Glomerular visceral epithelial cell (primary cell): ENCODE results near the gene SLC25A41.
"Not testable (repeated sequence)": the region's sequence is repeated elsewhere in the genome, so short reads cannot be mapped to it uniquely, and the experiment has no call there.

ENCODE experiments used
- DNase-seq: peaks from one replicate; pipeline ENCODE4 v3.0.0-alpha.2; 2016; ENCODE audit errors: extremely low spot score

The SLC25A41 gene

DNA sequence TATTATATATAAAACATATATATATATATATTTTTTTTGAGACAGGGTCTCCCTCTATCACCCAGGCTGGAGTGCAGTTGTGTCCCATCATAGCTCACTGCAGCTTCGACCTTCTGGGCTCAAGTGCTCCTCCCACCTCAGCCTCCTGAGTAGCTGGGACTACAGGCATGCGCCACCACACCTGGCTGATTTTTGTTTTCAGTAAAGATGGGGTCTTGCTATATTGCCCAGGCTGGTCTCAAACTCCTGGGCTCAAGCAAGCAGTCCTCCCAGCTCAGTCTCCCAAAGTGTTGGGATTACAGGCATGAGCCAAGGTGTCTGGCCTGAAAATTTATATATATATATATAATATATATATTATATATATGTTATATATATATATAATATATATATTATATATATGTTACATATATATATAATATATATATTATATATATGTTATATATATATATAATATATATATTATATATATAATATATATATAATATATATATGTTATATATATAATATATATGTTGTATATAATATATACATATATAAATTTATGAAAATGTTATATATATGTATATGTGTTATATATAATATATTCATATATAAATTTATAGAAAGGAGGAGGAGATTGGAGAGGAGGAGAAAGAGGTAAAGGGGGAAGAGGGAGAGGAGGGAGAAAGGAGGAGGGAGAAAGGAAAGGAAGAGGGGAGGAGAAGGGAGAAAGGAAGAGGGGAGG lies 4.7 kb downstream of the SLC25A41 start:
- not testable (repeated sequence) for DNase-seq

DNA sequence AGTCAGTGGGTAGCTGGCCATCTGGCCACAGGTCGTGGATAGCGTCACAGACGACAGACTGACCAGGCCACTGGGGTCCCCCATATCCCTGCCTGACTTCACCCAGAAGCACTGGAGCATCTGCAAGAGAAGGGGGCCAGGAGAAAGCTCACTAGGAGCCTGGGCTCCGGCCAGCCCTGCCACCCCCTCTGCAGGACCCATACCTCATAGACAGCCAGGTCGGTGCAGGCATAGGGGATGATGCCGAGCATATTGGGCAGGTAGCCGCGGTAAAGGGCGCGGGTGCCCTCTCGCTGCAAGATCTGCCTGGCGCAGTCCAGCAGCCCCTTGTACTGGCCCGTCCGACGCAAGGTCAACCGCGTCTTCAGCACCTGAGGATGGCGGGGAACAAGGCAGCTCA lies 6.4 kb downstream of the SLC25A41 start:
- no peak for DNase-seq

DNA sequence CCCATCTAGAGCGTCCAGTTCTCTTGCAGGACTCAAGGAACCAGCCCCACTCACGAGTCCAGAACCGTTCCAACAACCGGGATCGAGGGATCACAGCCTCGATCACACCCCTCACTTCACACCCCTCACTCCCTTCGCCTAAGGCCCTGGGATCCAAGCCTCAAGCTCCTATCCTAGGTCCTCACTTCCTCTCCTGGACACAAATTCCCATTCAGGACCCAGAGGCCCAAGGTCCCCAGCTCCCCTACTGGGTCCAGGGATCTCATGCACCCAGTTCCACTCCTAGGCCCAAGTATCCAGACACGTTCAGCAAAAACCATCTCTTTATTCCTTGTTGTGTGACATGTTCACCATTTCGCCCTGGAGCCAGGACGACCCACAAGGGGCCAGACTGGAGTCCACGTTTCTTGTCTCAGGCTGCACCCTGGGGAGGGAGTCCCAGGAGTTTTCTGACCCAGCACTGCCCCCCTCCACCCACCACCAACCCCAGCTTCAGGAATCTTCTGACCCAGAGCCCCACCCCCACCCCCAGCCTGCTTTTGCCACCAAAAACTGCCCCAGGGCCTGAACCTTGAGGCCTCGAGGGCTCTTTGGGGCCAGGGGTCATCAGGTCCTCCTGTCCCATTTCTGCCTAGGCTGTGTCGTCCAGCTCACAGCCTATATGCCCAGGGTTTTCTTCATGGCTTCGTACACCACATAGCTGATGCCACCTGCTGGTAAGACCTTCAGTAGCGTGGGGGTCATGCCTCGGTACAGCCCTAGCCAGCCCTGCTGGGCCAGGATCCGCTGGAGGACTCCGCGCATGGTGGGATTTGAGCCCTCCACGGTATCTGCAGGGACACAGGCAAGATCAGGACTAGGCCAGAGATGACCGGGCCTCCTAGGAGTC lies 7.6 kb downstream of the SLC25A41 start:
- DNase-seq, result no peak

DNA sequence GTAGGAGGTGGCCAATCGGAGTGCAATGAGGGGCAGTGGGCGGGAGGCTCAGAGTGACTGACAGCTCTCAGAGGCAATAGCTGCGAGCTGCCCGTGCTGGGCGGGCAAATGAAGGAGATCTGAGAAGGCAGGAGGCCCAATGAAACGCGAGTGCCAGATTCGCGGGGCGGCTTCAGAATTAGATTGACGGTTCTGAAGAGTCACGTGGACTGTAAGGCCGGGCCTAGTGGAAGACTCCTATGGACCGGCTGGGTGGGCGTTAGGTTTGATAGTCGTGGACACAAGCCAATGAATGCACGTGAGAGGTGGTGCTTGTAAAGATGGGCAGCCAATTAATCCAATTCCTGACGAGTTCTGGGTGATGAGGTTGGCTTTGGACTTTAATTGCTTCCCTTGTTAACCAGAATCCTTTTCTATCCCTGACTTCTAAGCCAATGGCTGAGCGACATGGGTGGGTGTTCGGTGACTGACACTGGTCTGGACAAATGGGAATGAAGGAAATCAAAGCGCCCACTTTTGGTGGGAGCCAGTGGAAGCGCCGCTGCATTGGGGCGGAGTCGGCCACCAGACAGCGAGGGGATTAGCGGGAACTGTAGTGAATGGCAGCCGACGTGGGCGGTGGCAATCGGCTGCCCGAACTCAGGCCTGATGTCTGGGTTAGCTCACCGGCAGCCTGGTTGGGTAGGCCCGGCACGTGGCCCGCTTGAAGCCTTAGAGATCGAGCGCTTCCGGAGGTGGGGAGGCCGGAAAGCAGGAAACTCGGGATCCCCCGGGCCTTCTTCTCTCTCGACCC lies 8.4 kb downstream of the SLC25A41 start:
- DNase-seq, result peak; percentile 100

DNA sequence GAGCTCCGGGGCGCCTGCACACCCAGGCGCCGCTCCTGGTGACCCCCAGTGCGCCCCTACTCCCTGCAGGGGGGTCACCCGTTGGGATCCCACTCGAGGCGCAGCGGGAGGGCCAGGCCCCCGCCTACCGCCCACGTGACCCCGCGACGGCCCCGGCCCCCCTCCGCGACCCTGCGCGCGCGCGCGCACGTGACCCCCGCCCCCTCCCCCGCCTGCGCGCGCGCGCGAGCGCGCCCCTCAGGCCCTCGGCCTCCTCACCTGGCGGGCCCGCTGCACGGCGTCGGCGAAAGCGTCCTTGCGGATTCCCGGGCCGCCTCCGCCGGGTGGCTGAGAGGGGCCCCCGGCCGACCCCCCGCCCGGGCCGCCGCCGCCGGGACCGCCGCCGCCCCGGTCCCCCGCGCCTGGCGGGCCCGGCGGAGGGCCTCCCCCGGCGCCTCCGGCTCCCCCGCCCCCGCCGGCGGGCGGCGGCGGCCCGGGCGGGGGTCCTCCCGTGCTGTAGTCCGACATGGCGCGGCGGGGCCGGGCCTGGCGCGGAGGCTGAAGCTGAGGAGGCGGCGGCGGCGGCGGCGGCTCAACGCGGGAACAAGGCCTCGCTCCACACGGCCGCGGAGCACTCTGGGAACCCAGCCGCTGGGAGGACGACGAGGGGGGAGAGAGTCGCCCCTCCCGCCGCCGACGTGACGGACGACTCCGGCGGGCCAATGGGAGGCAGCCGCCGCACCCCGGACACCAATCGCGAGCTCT lies 9.2 kb downstream of the SLC25A41 start, which contains the start of gene KHSRP:
Gene KHSRP (minus strand): TSS at position 617 of the 744 bp plus-strand sequence. CDS start 110 bp downstream, at position 507.
- DNase-seq, result peak; percentile 22

DNA sequence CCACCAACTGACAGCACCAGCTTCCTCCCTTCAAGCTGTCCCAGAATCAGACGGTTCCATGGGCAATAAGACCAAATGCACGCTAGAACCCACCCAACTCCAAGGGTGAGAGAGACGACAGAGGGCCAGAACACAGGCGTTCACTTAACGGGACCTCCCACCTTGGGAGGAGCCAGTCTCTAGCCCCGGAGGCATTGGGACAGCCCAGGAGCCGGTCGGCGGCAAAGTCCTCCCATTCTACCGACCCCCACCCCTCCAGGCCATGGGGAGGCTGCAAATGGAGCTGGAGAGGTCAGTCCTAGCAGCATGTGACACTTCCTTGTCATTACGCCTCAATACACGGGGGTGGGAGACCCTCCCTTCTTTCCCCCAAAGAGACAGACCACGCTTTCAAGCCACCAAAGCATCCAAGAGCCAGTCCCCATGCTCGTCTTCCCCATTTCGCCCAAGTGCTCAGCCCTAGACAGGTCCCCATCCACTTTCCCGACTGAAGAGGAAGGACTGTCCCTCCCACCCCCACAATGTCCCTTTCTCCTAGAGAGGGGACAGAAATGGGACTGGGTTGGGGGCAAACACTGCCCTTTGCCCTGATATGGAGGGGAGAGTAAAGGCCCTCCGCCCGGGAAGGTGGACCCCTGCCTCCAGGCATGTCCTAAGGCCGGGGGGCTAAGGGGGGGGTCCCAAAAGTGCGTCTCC lies 9.9 kb downstream of the SLC25A41 start:
- DNase-seq, result peak; percentile 56

DNA sequence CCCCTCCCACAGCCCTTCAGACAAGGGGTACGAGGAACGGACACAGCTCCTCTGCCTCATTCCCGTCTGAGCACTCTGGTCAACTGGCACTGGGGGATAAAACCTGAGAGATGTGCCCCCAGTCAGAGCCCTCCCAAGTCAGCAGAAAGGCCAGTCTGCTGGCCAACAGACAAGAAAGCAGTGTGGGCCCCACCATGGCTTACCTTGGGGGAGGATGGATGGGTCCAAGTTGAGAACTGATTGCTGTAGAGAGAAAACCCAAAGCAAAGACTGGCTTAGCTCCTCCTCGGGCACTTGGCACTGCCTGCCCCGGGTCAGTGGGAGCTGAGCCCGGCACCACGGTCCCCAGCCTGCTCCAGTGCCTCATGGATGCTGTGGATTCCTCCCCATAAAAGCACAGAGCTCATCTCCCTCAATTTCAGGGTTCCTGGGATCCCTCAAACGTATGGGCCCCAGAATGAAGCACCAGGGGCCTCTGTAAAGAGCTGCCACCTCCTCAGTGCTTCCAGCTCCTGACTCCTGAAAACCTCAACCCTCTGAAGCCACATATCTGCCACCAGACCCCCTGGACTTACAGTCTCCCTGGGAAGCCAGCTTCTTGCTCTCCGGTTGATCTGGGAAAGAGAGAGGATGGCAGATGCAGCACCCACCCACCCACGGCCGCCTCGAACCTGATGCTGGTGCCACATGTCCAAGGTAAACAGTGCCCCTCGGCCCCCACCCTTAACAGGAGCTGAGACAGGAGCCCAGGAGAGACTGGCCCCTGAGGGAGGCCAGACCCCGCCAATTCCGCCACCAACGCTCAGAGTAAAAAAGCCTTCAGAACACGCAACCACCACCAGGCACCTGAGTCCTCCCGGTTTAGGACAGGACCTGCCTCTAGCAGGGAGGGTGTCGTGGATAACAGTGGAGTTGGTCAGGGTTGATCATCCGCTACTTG lies 12.2 kb downstream of the SLC25A41 start:
- no peak for DNase-seq

DNA sequence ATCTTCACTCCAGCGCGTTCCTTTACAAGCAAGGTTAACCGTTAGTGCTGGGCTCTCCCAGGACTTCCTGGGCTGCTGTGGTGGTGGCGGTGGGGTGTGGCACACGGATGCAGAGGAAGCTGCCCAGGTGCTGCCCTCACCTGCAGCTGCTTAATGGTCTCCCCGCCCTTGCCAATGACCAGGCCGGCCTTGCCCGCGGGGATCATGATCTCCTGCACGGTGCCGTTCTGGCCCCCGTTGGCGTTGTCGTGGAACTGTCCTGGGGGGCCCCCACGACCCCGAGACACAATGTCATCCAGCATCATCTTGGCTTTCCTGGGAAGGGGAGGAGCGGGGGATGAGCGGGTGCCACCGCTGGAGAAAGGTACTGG lies 15.0 kb downstream of the SLC25A41 start:
- DNase-seq, result no peak

DNA sequence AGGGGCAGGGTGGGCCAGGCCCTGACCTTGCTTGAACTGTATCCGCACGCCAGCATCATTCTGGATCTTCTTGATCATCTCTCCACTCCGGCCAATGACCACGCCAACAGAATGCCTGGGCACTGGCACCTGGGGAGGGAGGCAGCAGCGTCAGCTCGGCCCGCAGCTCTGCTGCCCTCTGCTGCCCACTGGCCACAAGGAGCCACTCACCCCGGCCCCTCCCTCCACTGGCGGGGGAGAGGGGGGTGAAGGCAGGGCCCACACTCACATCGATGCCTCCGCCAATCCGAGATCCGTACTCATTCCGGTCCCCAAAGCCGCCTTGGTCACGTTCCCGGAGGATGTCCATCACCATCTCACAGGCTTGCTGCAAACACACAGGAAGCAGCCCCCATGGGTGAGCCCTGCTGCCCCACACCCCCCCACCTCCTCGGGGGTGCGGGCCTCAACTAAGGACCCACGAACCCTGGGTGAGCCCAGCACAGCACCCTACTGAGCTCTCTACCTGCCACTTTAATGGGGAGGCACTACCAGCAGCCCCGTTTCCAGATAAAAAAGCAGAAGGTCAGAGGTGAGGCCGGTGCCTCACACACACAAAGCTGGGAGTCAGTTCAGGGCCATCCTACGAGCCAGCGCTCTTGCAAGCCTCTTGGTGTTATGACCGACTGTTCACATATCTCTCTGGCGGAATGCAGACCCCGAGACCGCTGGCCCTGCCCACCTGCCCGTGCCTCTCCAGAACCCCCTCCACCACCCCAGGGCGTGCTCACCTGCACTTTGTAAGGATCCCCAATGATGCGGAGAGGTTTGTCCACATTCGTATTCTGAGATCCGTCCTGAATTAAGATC lies 15.6 kb downstream of the SLC25A41 start:
- peak; percentile 21 for DNase-seq

DNA sequence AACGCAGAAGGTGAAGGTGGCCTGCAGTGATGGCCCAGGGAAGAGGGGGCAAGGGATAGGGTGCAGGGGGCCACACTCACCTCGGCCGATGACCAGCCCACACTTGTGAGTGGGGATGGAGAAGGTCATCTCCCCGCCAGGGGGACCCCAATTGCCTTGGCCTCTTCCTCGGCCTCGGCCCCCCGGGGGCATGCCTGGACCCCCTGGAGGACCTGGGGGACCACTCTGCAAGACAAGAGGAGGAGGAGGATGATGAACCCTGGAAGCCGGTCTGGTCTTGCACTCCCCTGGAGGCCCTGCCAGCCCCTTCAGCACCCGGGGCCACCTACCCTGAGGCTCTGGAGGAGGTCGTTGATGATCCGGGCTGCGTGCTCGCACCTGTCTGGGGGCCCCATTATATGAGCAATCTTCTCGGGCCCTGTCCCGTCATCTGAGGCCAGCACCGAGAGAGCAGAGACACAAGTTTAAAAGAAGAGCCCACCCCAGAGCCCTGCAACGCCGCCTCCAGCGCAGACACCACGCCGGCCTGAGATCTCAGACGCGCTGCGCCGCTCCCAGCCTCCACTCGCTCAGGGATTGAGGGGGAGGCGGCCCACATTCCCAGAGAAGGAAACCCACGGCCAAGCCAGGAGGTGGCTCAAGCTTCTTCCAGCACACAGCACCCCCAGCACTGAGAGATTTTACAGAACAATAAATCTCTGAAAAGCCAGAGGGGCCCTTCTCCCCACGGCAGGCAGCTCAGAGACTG lies 16.7 kb downstream of the SLC25A41 start:
- DNase-seq, result no peak

DNA sequence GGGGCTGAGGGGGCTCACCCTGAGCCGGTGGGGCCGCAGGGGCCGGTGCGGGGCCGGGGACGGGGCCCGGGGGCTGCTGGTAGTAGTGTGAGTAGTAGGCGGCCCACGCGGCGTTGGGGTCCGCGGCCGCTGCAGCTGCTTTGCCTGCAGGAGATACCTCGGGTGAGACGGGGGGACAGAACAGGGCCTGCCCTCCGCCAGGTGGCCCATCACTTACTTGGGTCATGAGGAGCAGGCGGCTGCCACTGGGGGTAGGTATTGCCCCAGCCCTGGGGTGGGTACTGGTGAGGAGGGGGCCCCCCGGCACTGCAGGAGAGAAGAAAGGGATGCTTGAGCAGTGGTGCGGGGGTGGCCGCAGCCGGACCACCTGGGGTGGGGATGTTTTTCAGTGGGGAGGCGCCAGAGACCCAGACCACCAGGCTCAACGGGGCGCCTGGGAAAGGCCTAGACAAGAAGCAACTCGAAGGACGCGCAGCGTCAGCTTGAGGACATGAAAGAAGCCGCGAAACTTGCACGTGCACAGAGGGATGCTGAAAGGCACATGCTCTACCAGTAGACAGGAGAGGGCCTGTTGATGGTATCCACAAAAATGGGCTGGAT lies 17.9 kb downstream of the SLC25A41 start:
- DNase-seq, result no peak

DNA sequence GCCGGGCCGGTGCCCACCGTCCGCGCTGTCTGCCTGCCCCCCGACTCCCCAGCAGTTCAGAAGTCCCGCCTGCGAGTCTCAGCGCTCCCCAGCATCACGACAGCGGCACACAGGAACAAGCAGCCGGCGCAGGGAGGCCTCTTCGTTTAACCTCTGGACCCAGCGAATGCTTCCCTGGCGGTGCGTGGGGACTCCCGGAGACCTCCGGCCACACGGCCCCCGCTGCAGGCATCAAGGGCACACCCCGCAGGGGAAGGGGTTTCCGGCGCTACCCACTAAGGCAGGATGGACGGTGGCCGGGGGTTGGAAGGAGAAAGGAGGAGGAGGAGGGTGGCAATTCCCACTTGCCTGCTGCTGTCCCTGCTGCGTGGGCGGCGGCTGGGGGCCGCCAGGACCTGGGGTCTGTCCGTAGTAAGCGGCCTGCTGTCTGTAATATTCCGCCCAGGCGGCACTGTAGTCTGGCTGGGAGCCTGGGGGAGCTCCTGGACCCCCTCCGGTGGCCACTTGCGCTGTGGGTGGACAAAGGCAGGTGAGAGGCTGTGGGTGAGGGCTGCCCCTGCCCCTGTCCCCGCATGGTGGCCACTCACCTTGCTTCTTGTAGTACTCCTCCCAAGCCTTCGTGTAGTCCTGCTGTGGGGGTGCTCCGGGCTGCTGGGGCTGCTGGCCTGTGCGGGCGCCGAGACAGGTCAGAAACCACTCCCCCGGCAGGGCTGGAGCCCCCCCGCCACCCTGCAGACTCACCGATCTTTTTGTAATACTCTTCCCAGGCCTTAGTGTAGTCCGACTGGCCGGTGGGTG lies 18.6 kb downstream of the SLC25A41 start:
- DNase-seq, result no peak

DNA sequence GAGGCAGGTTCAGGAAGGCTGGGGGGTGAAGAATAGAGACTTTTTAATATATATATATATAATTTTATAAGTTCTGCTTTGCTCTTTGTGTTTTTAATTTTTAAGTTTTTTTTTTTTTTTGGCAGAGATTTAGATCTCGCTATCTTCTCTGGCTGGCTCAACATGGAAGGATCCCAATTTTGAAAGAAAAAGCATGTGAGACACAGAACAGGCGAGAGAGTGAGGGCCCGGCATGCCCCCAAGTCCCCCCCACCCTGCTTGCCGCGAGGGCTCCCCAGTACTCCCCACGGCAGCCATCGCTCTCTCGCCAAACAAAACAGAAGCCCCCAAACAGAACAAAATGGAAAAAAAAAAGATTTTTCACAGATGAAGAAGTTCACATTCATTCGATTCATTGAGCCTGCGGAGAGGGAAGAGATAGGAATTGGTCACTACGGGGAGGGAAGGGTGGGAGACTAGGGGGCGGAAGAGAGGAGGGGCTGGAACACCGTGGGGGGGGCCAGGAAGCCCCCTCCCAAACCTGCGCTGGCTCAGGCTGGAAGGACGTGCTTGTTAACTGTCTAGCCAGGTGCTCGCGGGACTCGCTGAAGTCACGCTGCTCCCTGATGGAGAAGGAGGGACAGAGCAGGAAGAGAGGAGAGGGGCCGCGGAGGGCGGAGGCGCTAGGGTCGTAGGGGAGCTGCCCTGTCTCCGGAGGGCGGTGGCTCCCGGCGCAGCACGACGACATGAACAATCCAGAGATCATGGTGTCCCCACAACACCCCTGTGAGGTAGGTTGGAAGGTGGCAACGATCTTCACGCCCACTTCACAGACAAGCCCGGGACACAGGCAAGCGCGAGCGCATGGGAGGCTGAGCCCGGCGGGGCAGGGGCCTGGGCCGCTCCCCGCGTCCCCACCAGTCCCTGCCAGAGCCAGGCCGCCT lies 19.6 kb downstream of the SLC25A41 start:
- DNase-seq, result no peak

DNA sequence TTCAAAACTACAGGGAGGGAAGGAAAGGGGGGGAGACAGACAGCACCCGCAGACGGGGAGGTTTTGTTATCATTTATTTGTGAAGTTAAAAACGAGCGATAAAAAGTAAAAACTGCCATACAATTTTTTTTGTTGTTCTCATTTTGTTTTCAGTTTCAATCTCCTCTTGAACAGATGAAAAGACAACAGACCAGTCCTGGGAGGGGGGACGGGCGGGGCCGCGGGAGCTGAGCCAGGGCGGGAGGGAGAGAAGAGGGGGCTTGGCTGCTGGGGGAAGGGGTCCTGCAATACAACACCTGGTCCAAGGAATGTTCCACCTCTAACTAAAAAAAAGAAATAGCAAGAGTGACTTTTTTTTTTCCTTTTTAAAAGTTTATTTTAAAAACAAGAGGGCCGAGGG lies 20.3 kb downstream of the SLC25A41 start:
- no peak for DNase-seq

DNA sequence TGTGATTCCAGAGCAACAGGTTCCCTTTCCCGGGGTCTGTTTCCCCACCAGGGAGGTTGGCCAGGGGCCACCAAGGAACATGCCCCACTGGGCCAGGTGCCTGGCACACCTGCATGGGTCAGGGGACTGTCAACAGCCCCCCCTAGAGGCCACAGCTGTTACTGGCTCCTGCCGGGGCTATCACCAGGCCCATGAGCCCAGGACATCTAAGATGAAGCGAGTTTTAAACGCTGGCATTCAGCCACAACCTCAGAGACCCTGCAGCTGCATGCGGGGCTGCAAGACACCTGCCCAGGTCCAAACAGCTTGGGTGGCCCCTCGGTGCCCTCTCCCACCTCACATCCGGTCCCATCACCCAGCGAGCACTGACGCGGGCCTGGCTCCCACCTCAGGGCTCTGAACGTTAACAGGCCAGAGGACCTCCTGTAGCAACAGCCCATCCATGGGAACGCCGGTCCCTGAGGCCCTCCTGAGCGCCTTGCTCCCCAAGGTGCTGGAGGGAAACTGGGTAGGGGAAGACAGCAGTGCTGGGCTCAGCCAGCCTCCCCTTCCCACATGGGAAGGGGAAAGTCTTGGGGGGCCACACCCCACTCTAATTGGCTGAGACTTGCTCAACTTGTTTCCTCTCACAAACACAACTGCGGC lies 21.0 kb downstream of the SLC25A41 start:
- DNase-seq, result peak; percentile 35
